ENCODE measurements around the gene ABLIM1. TPM values are rescaled to one million over a fixed set of nuclear protein-coding genes. Genes with fewer than 3 reads are reported as not detected.

Gene ABLIM1
- total RNA-seq, 1 experiment from 2014 or later, result 274 TPM

DNA sequence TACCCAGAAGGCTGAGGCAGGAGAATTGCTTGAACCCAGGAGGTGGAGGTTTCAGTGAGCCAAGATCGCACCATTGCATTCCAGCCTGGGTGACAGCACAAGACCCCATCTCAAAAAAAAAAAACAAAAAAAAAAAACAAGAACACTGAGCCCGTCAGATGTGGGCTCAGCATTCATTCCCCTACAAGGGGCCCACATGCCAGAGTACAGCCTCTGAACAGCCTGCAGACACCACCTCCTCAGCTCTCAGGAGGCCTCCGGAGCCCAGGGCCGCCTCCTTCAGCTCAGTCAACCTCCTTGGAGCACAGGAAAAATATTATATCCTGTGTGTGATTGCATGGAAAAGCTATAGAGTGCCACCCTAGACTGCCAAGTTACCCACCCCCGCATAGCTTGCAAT is 112.3 kb downstream of the ABLIM1 start:
- peaks cover 7% of the 10 kb centered on the region for H3K4me1 ChIP-seq (ENCODE audit: control insufficient read depth, insufficient read depth, low read length)
- in situ Hi-C loops (cut with HindIII; ENCODE audit: low pct_unique_long_range_greater_than_20kb, low sequenced_read_pairs), result no loop called here
- H3K9me3 ChIP-seq (ENCODE audit: control insufficient read depth, insufficient read depth, low read depth, low read length), result no peaks in the 10 kb centered on the region
- DNase-seq (ENCODE audit: low read depth, low spot score), result no peak
- intact Hi-C loops (cut with micrococcal nuclease; ENCODE audit: unreplicated experiment), result loop anchor here (5.0 kb wide), 1 partner anchor 146 kb away; no protein-coding TSS in a partner anchor
- BruUV-seq (replicated peaks), result no TSS peak
- no peak overlapping the region for H3K27ac ChIP-seq (ENCODE audit: low read length)
- no peak overlapping the region for H3K4me3 ChIP-seq (ENCODE audit: low read depth in 2 of 2, low read length in 2 of 2)
- TF ChIP-seq SIN3A (IDR thresholded peaks at IDR 0.05; ENCODE audit: borderline replicate concordance, insufficient read depth, low read depth, low read length) (no peak), POLR2AphosphoS5 (IDR thresholded peaks at IDR 0.05; ENCODE audit: low read depth, low read length) (no peak), TCF7L2 (IDR thresholded peaks at IDR 0.05; ENCODE audit: low read depth, low read length) (no peak)
- TF ChIP-seq, protein P1, sequence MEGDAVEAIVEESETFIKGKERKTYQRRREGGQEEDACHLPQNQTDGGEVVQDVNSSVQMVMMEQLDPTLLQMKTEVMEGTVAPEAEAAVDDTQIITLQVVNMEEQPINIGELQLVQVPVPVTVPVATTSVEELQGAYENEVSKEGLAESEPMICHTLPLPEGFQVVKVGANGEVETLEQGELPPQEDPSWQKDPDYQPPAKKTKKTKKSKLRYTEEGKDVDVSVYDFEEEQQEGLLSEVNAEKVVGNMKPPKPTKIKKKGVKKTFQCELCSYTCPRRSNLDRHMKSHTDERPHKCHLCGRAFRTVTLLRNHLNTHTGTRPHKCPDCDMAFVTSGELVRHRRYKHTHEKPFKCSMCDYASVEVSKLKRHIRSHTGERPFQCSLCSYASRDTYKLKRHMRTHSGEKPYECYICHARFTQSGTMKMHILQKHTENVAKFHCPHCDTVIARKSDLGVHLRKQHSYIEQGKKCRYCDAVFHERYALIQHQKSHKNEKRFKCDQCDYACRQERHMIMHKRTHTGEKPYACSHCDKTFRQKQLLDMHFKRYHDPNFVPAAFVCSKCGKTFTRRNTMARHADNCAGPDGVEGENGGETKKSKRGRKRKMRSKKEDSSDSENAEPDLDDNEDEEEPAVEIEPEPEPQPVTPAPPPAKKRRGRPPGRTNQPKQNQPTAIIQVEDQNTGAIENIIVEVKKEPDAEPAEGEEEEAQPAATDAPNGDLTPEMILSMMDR (IDR thresholded peaks at IDR 0.05), result no peak
- TF ChIP-seq, protein P2, sequence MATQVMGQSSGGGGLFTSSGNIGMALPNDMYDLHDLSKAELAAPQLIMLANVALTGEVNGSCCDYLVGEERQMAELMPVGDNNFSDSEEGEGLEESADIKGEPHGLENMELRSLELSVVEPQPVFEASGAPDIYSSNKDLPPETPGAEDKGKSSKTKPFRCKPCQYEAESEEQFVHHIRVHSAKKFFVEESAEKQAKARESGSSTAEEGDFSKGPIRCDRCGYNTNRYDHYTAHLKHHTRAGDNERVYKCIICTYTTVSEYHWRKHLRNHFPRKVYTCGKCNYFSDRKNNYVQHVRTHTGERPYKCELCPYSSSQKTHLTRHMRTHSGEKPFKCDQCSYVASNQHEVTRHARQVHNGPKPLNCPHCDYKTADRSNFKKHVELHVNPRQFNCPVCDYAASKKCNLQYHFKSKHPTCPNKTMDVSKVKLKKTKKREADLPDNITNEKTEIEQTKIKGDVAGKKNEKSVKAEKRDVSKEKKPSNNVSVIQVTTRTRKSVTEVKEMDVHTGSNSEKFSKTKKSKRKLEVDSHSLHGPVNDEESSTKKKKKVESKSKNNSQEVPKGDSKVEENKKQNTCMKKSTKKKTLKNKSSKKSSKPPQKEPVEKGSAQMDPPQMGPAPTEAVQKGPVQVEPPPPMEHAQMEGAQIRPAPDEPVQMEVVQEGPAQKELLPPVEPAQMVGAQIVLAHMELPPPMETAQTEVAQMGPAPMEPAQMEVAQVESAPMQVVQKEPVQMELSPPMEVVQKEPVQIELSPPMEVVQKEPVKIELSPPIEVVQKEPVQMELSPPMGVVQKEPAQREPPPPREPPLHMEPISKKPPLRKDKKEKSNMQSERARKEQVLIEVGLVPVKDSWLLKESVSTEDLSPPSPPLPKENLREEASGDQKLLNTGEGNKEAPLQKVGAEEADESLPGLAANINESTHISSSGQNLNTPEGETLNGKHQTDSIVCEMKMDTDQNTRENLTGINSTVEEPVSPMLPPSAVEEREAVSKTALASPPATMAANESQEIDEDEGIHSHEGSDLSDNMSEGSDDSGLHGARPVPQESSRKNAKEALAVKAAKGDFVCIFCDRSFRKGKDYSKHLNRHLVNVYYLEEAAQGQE (IDR thresholded peaks at IDR 0.05; ENCODE audit: insufficient read depth in 1 of 2, low read depth in 2 of 2, low read length in 1 of 2), result no peak
- CTCF ChIA-PET, result interaction anchor here (0.6 kb wide), 2 partner anchors 24 to 271 kb away, joined by 4 to 12 read pairs; no protein-coding TSS in a partner anchor
- H3K36me3 ChIP-seq (ENCODE audit: control insufficient read depth, insufficient read depth, low read length), result peaks cover 5% of the 10 kb centered on the region
- ATAC-seq, result no peak
- no peaks in the 10 kb centered on the region for H3K27me3 ChIP-seq (ENCODE audit: control insufficient read depth, insufficient read depth, low read length)
- POLR2A ChIA-PET, result no interaction called here

DNA sequence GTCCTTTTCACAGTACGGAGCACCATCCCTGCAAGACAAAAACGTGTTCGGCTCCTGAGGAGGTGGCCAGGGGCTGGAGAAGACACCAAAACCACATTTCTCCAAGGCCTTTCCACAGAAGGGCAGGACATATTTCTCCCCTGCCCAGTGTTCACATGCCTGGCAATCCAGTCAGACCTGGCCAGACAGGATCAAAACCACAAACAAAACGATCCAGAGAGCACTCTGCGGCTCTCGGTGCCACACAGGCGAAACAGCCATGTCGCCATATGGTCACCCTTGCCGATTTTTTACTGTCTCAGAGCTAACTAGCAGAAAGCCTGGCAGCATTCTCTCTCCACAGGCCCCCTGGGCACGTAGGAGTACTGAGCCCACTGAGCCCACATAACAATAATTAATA is 113.0 kb downstream of the ABLIM1 start:
- ATAC-seq (no peak), DNase-seq (ENCODE audit: low read depth, low spot score) (no peak)
- CTCF ChIA-PET, result no interaction called here
- TF ChIP-seq POLR2AphosphoS5 (IDR thresholded peaks at IDR 0.05; ENCODE audit: low read depth, low read length) (no peak), SIN3A (IDR thresholded peaks at IDR 0.05; ENCODE audit: borderline replicate concordance, insufficient read depth, low read depth, low read length) (no peak), TCF7L2 (IDR thresholded peaks at IDR 0.05; ENCODE audit: low read depth, low read length) (no peak)
- TF ChIP-seq, protein P2 (IDR thresholded peaks at IDR 0.05; ENCODE audit: insufficient read depth in 1 of 2, low read depth in 2 of 2, low read length in 1 of 2), result no peak
- TF ChIP-seq, protein P1 (IDR thresholded peaks at IDR 0.05), result no peak
- H3K36me3 ChIP-seq (ENCODE audit: control insufficient read depth, insufficient read depth, low read length), result peaks cover 5% of the 10 kb centered on the region
- no peaks in the 10 kb centered on the region for H3K27me3 ChIP-seq (ENCODE audit: control insufficient read depth, insufficient read depth, low read length)
- in situ Hi-C loops (cut with HindIII; ENCODE audit: low pct_unique_long_range_greater_than_20kb, low sequenced_read_pairs), result no loop called here
- no peak overlapping the region for H3K4me3 ChIP-seq (ENCODE audit: low read depth in 2 of 2, low read length in 2 of 2)
- intact Hi-C loops (cut with micrococcal nuclease; ENCODE audit: unreplicated experiment), result loop anchor here (5.0 kb wide), 1 partner anchor 147 kb away; no protein-coding TSS in a partner anchor
- no peaks in the 10 kb centered on the region for H3K9me3 ChIP-seq (ENCODE audit: control insufficient read depth, insufficient read depth, low read depth, low read length)
- H3K27ac ChIP-seq (ENCODE audit: low read length), result no peak overlapping the region
- H3K4me1 ChIP-seq (ENCODE audit: control insufficient read depth, insufficient read depth, low read length), result no peaks in the 10 kb centered on the region; the same call in 1 of the 2 replicates
- POLR2A ChIA-PET, result no interaction called here
- no TSS peak for BruUV-seq (replicated peaks)

Data from Panc1 (cell line).